NCI-H1694 treated with DMSO at 0.1 percent for 48 hours (cell line): ENCODE data around the gene RPS25.
"Not testable (repeated sequence)": the region's sequence is repeated elsewhere in the genome, so short reads cannot be mapped to it uniquely, and the experiment has no call there.

Source experiments
- DNase-seq: peaks from one replicate; lab custom pipeline; 2025; lab: John Stamatoyannopoulos, UW

The RPS25 gene

GRCh38 chr11:119038884-119039283 lies 20.7 kb upstream of the RPS25 start:
- DNase-seq, result no peak

DNA sequence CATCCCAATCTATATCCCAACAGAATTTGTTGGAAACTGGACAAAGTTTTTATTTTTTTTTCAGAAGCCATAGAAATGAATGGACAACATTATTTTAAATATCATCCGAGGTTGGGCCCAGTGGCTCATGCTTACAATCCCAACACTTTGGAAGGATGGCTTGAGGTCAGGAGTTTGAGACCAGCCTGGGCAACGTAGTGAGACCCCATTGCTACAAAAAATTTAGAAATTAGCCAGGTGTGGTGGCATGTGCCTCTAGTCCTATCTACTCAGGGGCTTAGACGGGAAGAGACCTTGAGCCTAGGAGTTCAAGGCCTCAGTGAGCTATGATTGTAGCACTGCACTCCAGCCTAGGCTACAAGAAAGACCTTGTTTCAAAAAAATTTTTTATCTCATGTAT lies 16.7 kb upstream of the RPS25 start:
- no peak for DNase-seq

DNA sequence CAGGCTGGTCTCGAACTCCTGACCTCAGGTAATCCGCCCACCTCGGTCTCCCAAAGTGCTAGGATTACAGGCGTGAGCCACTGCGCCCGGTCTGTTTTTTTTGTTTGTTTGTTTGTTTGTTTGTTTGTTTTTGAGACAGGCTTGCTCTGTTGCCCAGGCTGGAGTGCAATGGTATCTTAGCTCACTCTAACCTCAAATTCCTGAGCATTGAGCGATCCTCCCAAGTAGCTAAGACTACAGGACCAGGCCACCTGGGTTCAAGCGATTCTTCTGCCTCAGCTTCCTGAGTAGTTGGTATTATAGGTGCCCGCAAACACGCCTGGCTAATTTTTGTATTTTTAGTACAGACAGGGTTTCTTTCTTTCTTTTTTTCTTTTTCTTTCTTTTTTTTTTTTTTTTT lies 15.3 kb upstream of the RPS25 start:
- not testable (repeated sequence) for DNase-seq

- DNase-seq, result no peak
Measured at GRCh38 chr11:119031912-119032280, 13.8 kb upstream of the RPS25 start.

GRCh38 chr11:119030329-119031047 lies 12.3 kb upstream of the RPS25 start, which contains the start of gene SLC37A4:
Gene SLC37A4 (minus strand): TSS chr11:119030877.
- peak; percentile 58 for DNase-seq

GRCh38 chr11:119030029-119030328 lies 11.8 kb upstream of the RPS25 start:
- no peak for DNase-seq

DNA sequence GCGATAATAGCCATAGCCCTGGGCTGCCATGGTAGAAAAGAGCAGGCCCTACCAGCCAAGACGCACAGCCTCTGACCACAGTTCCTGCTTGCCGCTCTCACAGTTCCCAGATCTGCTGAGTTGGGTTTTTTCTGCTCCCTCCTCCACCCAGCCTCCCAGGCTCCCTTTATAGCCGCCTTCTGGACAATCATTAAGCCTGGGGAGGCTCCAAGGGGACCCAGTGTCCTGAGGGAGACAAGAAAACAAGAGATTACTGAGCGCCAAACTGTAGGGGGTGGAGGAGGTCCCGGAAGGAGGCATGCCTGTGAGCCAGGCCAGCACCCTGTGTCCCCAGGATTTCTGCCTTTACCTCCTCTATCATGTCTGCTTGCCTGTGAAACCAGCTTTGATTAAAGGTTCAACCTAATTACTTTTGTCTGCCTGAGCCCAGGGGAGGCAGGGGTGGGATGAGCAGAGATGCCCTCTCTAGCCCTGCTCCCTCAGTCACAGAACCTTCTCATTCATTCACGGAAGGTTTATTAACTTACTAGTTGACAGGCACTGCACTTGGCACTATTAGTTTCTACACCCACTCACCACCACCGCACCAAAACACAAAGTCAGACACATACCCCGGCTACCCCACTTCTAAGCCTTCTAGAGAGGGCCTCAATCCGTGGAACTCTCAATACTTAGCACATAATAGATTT lies 11.3 kb upstream of the RPS25 start:
- DNase-seq, result no peak

DNA sequence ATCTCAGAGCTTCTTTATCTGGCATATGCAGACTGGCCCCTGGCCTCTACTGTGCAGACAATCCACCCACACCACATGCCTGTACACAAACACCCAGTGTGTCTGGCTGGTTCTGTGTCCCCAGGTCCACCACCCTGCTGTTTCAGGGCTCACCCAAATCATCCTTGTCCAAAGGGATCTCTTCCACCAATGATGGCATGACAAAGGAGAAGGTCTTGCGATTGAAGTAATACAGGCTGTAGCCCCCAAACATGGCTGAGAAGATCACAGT lies 10.9 kb upstream of the RPS25 start:
- no peak for DNase-seq

- no peak for DNase-seq
Measured at GRCh38 chr11:119028346-119029068, 10.4 kb upstream of the RPS25 start.

DNA sequence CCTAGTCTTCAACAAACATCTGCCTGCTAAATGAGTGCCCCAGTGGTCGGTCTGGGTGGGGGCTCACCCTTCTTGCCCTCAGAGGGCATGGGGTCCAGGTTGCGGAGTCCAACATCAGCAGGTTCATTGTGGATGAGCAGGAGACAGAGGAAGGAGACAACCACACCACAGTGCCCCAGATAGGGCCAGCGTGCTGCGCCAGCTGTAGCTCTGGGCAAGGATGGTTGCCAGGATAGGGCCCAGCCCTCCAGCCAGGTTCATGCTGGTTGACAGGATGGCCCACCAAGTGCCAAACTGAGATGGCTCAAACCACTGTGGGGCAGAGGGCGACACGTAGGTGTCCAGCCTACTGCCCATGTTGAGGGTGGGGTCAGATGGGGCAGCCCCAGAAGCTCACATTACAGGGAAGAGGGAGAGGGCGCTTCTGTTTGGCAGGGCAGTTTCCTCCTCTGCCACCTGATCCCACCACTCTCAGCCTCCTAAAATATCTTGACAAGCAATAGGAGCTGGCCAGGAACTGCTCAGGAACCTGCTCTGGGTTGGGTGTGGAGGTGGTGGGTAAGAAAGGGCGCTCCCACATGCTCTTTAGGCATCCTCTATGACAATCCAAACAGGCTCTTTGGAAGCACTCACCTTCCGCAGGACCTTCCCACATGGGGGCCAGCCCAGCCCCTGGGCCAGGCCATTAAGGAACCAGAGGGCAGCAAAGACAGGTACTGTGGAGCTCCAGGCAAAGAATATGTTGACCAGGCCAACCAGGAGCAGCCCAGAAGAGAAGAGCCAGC lies 9.6 kb upstream of the RPS25 start:
- no peak for DNase-seq

GRCh38 chr11:119026970-119027369 lies 8.8 kb upstream of the RPS25 start:
- DNase-seq, result no peak

DNA sequence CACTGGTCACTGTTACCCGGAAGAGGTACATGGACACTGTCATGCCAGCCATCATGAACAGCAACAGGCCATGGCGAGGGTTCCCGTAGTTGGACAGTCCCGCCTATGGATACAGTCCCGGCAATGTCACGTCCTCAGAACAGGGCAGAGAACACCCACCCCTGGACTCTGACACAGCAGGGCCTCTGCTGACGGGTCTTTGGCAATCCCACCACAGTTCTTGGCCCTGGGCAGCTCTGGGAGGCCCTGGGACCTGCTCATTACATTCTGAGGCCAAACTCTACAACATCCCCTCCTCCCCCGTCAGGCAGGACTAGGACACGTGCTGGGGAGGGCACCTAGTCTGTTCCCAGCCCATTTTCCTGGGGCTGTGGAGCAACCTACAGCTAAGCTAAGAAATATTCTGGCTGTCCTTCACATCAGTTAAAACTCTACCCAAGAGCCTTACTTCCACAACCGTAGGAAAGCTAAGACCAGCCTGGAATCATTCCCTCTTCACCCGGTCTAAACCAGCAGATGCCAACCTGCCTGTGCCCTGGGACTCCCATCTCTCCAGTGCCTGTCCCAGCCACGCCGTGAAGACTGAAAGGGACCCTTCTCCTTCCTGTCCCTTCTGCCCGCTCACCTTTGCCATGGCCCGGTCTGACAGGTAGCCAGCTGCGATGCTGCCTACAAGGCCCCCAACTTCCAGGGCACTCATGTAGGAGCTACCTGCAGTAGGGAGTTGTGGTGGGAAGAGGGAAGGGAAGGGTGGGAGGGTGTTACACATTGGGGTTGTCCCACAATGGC lies 8.0 kb upstream of the RPS25 start:
- no peak for DNase-seq

- no peak for DNase-seq
Measured at GRCh38 chr11:119025541-119025940, 7.4 kb upstream of the RPS25 start.

GRCh38 chr11:119025099-119025473 lies 6.9 kb upstream of the RPS25 start:
- no peak for DNase-seq

DNA sequence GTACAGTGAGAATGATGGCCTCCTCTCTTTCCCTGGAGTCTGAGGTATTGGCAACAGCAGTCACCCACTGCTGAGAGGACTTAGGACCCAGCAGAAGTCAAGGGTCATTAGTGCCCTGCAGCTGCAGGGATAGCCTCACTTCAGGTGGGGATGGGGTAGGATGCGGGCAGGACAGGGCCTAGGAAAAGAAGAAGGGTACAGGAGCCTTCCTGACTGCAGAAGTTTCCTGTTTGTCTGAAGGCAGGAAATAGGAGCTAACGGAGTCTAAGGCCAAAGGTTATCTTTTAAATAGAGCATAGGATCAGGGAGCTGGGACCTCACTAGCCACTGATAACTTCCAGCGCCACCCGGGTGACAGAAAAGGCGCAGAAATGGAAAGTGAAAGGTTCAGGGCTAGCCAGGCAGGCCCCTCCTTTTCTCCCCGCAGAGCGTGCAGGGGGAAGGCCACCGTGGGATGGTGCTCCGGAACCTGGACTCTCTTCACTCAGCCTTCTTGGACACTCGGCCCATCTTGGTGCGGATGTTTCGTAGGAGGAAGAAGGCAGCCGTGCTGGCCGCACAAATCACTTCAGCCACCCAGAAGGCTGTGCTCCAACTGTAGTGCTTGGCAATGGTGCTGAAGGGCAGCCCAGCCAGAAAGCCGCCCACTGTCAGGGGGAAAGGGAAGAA lies 6.4 kb upstream of the RPS25 start:
- no peak for DNase-seq

DNA sequence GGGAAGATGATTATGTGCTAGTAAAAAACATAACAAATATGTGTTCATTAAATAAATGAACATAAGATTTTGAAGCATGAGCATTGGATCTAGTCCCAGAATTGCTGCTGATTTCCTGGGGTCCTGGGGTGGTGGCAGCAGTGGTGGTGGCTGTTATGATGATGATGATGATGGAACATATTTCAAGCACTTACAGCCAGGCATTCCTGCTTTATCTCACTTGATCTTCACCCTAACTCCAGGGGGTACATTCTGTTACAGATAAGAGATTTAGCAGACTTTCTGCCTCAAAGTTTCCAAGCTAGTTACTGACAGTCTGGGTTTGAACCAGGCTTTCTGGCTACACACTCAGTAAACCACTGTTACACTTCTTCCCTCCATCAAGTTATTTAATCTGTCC lies 5.6 kb upstream of the RPS25 start:
- no peak for DNase-seq

GRCh38 chr11:119021631-119022030 lies 3.5 kb upstream of the RPS25 start:
- DNase-seq, result no peak

GRCh38 chr11:119019996-119020395 lies 1.9 kb upstream of the RPS25 start:
- no peak for DNase-seq

DNA sequence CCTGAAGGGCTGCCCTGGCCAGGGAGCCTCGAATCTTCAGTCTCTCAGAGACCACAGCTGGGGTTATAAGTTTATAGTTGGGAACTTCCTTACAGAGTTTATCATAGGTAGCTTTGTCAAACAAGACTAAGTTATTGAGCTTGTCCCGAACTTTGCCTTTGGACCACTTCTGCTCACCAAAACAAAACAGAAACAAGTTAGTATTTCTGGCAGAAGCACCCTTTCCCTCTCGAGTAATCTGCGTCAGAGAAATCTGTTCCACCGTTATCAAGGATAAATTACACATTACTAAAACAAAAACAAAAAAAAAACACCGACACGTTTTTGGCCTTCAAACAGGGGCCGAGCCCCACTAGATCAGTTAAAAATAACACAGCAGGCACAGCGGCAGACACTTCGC lies 766 bp downstream of the RPS25 start:
- not testable (repeated sequence) for DNase-seq

- DNase-seq, result no peak
Measured at GRCh38 chr11:119016216-119017009, 1.7 kb downstream of the RPS25 start.
